Activated naive CD4-positive, alpha-beta T cell treated with anti-CD3 and anti-CD28 coated beads, Interleukin-2, amount 50 U/mL, for 24 hours (primary cell): ENCODE results near the gene PRIMPOL.
"Not testable (repeated sequence)": the region's sequence is repeated elsewhere in the genome, so short reads cannot be mapped to it uniquely, and the experiment has no call there.

Experiments
- H3K27ac Mint-ChIP-seq: one replicate; pipeline ENCODE4 v1.8.0; 2021; ENCODE audit warnings: mild to moderate bottlenecking, mixed read lengths
- H3K27me3 Mint-ChIP-seq: one replicate; pipeline ENCODE4 v1.8.0; 2021; ENCODE audit warnings: mixed read lengths
- H3K36me3 Mint-ChIP-seq: one replicate; pipeline ENCODE4 v1.8.0; 2021; ENCODE audit warnings: mixed read lengths
- H3K4me1 Mint-ChIP-seq: one replicate; pipeline ENCODE4 v1.8.0; 2021; ENCODE audit warnings: mixed read lengths
- H3K4me3 Mint-ChIP-seq: one replicate; pipeline ENCODE4 v1.8.0; 2021; ENCODE audit warnings: mild to moderate bottlenecking, mixed read lengths
- H3K9me3 Mint-ChIP-seq: one replicate; pipeline ENCODE4 v1.8.0; 2021; ENCODE audit warnings: mixed read lengths

Gene PRIMPOL

GRCh38 chr4:184649026-184649970 is at the start of gene PRIMPOL, which contains the start of gene CASP3:
Gene PRIMPOL (plus strand): TSS chr4:184649738. CDS start chr4:184657141, 7,403 bp downstream.
Gene CASP3 (minus strand): TSS chr4:184649447. CDS start chr4:184638453, 10,994 bp downstream.
- no peaks in the 10 kb centered on the region for H3K9me3 Mint-ChIP-seq
- H3K27me3 Mint-ChIP-seq: no peaks in the 10 kb centered on the region
- H3K27ac Mint-ChIP-seq: peak within 1 kb of the TSS; percentile 95
- H3K36me3 Mint-ChIP-seq: peaks cover 5% of the 10 kb centered on the region
- peak within 1 kb of the TSS; percentile 97 for H3K4me3 Mint-ChIP-seq
- peaks cover 55% of the 10 kb centered on the region for H3K4me1 Mint-ChIP-seq

- not testable (repeated sequence) for H3K4me3 Mint-ChIP-seq, H3K4me1 Mint-ChIP-seq, H3K36me3 Mint-ChIP-seq, H3K9me3 Mint-ChIP-seq, H3K27ac Mint-ChIP-seq, H3K27me3 Mint-ChIP-seq
These were observed 48.6 kb upstream of the PRIMPOL start for GRCh38 chr4:184600982-184601381.

GRCh38 chr4:184602857-184603256 is 46.7 kb upstream of the PRIMPOL start:
- H3K27ac Mint-ChIP-seq, H3K4me3 Mint-ChIP-seq, H3K27me3 Mint-ChIP-seq, H3K36me3 Mint-ChIP-seq, H3K4me1 Mint-ChIP-seq, H3K9me3 Mint-ChIP-seq: not testable (repeated sequence)

- not testable (repeated sequence) for H3K4me1 Mint-ChIP-seq, H3K4me3 Mint-ChIP-seq, H3K36me3 Mint-ChIP-seq, H3K27me3 Mint-ChIP-seq, H3K27ac Mint-ChIP-seq, H3K9me3 Mint-ChIP-seq
These were observed 42.1 kb upstream of the PRIMPOL start for GRCh38 chr4:184607429-184607828.

GRCh38 chr4:184612074-184612473 is 37.5 kb upstream of the PRIMPOL start:
- Mint-ChIP-seq H3K36me3 (peaks cover 3% of the 10 kb centered on the region), H3K4me1 (no peaks in the 10 kb centered on the region), H3K27ac (no peak overlapping the region), H3K9me3 (no peaks in the 10 kb centered on the region), H3K4me3 (no peak overlapping the region), H3K27me3 (no peaks in the 10 kb centered on the region)

- Mint-ChIP-seq H3K9me3 (no peaks in the 10 kb centered on the region), H3K4me1 (no peaks in the 10 kb centered on the region), H3K4me3 (no peak overlapping the region), H3K36me3 (peaks cover 3% of the 10 kb centered on the region), H3K27ac (no peak overlapping the region), H3K27me3 (no peaks in the 10 kb centered on the region)
These were observed 36.1 kb upstream of the PRIMPOL start for GRCh38 chr4:184613405-184613804.

GRCh38 chr4:184614509-184614908 is 35.0 kb upstream of the PRIMPOL start:
- no peaks in the 10 kb centered on the region for H3K4me1 Mint-ChIP-seq
- no peak overlapping the region for H3K4me3 Mint-ChIP-seq
- no peak overlapping the region for H3K27ac Mint-ChIP-seq
- no peaks in the 10 kb centered on the region for H3K9me3 Mint-ChIP-seq
- H3K36me3 Mint-ChIP-seq: peaks cover 3% of the 10 kb centered on the region
- H3K27me3 Mint-ChIP-seq: no peaks in the 10 kb centered on the region

GRCh38 chr4:184616168-184616567 is 33.4 kb upstream of the PRIMPOL start:
- H3K4me3 Mint-ChIP-seq, H3K27ac Mint-ChIP-seq, H3K36me3 Mint-ChIP-seq, H3K27me3 Mint-ChIP-seq, H3K9me3 Mint-ChIP-seq, H3K4me1 Mint-ChIP-seq: not testable (repeated sequence)

GRCh38 chr4:184616633-184617551 is 32.6 kb upstream of the PRIMPOL start:
- no peaks in the 10 kb centered on the region for H3K27me3 Mint-ChIP-seq
- H3K9me3 Mint-ChIP-seq: no peaks in the 10 kb centered on the region
- H3K4me3 Mint-ChIP-seq: no peak overlapping the region
- H3K27ac Mint-ChIP-seq: no peak overlapping the region
- H3K36me3 Mint-ChIP-seq: peaks cover 3% of the 10 kb centered on the region
- no peaks in the 10 kb centered on the region for H3K4me1 Mint-ChIP-seq

- Mint-ChIP-seq H3K4me1 (no peaks in the 10 kb centered on the region), H3K4me3 (no peak overlapping the region), H3K36me3 (peaks cover 5% of the 10 kb centered on the region), H3K27ac (no peak overlapping the region), H3K27me3 (no peaks in the 10 kb centered on the region), H3K9me3 (no peaks in the 10 kb centered on the region)
These were observed 31.8 kb upstream of the PRIMPOL start for GRCh38 chr4:184617600-184618196.

GRCh38 chr4:184620212-184620867 is 29.2 kb upstream of the PRIMPOL start:
- no peaks in the 10 kb centered on the region for H3K27me3 Mint-ChIP-seq
- H3K27ac Mint-ChIP-seq: no peak overlapping the region
- H3K4me1 Mint-ChIP-seq: peaks cover 11% of the 10 kb centered on the region
- peaks cover 7% of the 10 kb centered on the region for H3K36me3 Mint-ChIP-seq
- no peaks in the 10 kb centered on the region for H3K9me3 Mint-ChIP-seq
- no peak overlapping the region for H3K4me3 Mint-ChIP-seq

- H3K4me3 Mint-ChIP-seq: no peak overlapping the region
- H3K36me3 Mint-ChIP-seq: peaks cover 7% of the 10 kb centered on the region
- peaks cover 22% of the 10 kb centered on the region for H3K4me1 Mint-ChIP-seq
- no peaks in the 10 kb centered on the region for H3K27me3 Mint-ChIP-seq
- H3K27ac Mint-ChIP-seq: no peak overlapping the region
- no peaks in the 10 kb centered on the region for H3K9me3 Mint-ChIP-seq
These were observed 28.0 kb upstream of the PRIMPOL start for GRCh38 chr4:184621518-184621917.

- Mint-ChIP-seq H3K27ac (peak overlapping the region; percentile 44), H3K4me1 (peaks cover 42% of the 10 kb centered on the region), H3K36me3 (peaks cover 20% of the 10 kb centered on the region)
- not testable (repeated sequence) for H3K27me3 Mint-ChIP-seq, H3K9me3 Mint-ChIP-seq, H3K4me3 Mint-ChIP-seq
These were observed 25.0 kb upstream of the PRIMPOL start for GRCh38 chr4:184624504-184624903.

GRCh38 chr4:184624972-184625554 is 24.5 kb upstream of the PRIMPOL start:
- no peaks in the 10 kb centered on the region for H3K27me3 Mint-ChIP-seq
- peaks cover 23% of the 10 kb centered on the region for H3K36me3 Mint-ChIP-seq
- H3K4me1 Mint-ChIP-seq: peaks cover 42% of the 10 kb centered on the region
- H3K27ac Mint-ChIP-seq: peak overlapping the region; percentile 85
- no peaks in the 10 kb centered on the region for H3K9me3 Mint-ChIP-seq
- H3K4me3 Mint-ChIP-seq: no peak overlapping the region
